GM12891 (cell line): ENCODE results near the gene STXBP3.
"Not testable (repeated sequence)": the region's sequence is repeated elsewhere in the genome, so short reads cannot be mapped to it uniquely, and the experiment has no call there.

Experiments used
- POLR2A ChIP-seq: IDR thresholded peaks from 2 replicates; pipeline ENCODE4 v1.6.1; 2011; ENCODE audit warnings: low read depth, low read length, control low read depth
- POLR2AphosphoS5 ChIP-seq: IDR thresholded peaks from 2 replicates; pipeline ENCODE4 v1.6.1; 2011; ENCODE audit warnings: low read depth, low read length, control low read depth
- POU2F2 ChIP-seq: IDR thresholded peaks from 2 replicates; pipeline ENCODE4 v1.6.1; 2011; ENCODE audit warnings: low read depth, mild to moderate bottlenecking, control low read depth, low read length, moderate library complexity
- TAF1 ChIP-seq: IDR thresholded peaks from 2 replicates; pipeline ENCODE4 v1.6.1; 2011; ENCODE audit warnings: low read depth, low read length, control low read depth

DNA sequence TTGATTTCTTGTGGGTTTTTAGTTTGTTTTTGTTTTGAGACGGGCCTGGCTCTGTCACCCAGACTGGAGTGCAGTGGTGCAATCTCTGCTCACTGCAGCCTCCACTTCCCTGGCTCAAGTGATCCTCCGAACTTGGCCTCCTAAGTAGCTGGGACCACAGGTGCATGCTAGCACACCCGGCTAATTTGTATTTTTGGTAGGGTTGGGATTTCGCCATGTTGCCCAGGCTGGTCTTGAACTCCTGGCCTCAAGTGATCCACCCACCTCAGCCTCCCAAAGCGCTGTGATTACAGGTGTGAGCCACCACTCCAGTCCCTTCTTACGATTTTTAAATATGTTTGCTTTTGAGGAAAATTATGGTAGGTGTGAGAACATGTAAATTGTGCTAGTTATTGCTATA, 44.4 kb upstream of the STXBP3 start:
- TF ChIP-seq TAF1, POU2F2: not testable (repeated sequence)
- TF ChIP-seq POLR2A = peak; percentile 52; the same call in 1 of the 2 replicates
- TF ChIP-seq POLR2AphosphoS5 = peak; percentile 62
